HG03060 (cell line): ENCODE measurements around the gene LRRC56.
"Not testable (repeated sequence)": the region's sequence is repeated elsewhere in the genome, so short reads cannot be mapped to it uniquely, and the experiment has no call there.

Experiments
- ATAC-seq: cut with Tn5 transposase; IDR thresholded peaks from one replicate; pipeline ENCODE4 v1.9.1; 2021; ENCODE audit warnings: low read depth, moderate number of reproducible peaks; ENCODE audit not compliant: unreplicated experiment

The LRRC56 gene

GRCh38 chr11:571802-572185 lies 34.5 kb downstream of the LRRC56 start:
- no peak for ATAC-seq

GRCh38 chr11:573146-573759 lies 35.9 kb downstream of the LRRC56 start:
- ATAC-seq: no peak

DNA sequence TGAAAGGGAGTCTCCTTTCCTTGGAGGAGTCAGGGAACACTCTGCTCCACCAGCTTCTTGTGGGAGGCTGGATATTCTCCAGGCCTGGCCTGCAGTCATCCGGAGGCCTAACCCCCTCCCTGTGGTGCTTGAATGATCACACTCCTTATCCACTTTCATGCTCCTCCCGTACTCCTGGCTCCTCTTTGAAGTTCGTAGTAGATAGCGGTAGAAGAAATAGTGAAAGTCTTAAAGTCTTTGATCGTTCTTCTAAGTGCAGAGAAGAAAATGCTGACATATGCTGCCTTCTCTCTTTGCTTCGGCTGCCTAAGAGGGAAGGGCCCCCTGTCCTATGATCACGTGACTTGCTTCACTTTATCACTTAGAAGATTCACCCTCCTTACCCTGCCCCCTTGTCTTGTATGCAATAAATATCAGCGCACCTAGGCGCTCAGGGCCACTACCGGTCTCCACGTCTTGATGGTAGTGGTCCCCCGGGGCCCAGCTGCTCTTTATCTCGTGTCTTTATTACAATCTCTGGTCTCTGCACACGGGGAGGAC lies 36.8 kb downstream of the LRRC56 start:
- not testable (repeated sequence) for ATAC-seq

DNA sequence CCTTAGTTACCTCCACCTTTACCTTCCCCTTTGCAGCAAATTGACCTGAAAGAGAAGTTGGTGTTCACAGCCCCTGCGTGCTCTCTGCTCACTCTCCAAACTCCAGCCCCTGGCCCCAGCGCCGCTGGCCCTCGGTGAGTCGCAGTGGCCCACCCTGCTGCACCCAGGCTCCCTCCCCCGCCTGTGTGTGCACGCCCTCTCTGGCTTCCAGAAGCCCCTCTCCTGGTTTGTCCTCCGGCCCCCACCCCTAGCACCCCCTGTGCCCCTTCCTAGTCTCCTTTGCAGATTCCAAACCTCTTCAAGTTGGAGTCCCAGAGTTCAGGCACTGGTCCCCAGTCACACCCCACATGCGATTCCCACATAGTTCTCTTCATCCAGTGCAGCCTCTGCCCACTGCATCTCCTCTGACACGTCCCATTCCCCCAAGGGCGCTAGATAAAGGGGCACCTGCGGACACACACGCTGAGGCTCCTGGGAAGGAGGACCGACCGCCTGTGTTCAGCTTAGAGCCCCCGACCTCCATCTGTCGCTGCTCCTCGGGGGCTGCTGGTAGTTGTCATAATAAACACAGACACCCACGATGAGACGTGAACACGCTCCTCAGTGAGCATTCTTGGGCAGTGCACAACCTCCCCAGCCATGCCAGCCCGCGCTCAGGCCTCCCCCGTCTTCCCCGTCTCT lies 37.4 kb downstream of the LRRC56 start:
- ATAC-seq: no peak

GRCh38 chr11:575313-575995 lies 38.1 kb downstream of the LRRC56 start:
- no peak for ATAC-seq

DNA sequence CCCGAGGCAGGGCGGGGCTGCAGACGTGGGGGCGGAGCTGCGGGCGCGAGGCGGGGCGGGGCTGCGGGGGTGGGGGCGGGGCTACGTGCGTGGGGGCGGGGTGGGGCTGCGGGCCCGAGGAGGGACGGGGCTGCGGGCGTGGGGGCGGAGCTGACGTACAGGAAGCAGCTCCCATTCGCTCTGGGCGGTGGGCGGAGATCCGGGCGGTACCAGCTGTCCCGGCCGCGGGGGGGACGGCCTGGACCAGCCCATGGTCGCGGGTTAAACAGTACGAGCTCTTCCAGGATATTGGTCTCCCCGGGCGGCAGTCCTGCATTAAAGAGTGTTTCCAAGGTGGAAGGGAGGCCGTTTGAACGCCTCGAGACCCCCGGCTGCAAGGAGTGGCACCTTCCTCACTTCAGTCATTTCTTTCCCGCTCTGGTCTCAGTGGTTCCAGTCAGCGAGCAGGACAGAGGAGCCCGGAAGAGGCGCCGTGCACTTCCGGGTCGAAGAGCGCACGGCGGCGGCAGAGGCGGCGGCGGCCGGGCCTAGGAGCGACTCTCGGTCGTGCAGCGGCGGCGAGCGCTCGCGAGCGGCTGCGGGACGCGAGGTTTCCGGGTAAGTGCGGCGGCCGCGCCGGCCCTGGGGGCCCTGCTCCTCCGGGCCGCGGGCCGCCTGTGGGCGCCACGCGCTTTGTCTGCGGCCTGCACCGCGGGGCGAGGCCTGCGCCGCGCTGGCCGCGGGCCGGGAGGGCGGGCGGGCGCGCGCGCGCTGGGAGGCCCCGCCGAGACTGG lies 38.9 kb downstream of the LRRC56 start, which contains the start of gene PHRF1:
TSS of gene PHRF1 (plus strand) at position 475 of the 773 bp plus-strand sequence. CDS start 5,043 bp downstream, outside the sequence.
- peak; percentile 59 for ATAC-seq

DNA sequence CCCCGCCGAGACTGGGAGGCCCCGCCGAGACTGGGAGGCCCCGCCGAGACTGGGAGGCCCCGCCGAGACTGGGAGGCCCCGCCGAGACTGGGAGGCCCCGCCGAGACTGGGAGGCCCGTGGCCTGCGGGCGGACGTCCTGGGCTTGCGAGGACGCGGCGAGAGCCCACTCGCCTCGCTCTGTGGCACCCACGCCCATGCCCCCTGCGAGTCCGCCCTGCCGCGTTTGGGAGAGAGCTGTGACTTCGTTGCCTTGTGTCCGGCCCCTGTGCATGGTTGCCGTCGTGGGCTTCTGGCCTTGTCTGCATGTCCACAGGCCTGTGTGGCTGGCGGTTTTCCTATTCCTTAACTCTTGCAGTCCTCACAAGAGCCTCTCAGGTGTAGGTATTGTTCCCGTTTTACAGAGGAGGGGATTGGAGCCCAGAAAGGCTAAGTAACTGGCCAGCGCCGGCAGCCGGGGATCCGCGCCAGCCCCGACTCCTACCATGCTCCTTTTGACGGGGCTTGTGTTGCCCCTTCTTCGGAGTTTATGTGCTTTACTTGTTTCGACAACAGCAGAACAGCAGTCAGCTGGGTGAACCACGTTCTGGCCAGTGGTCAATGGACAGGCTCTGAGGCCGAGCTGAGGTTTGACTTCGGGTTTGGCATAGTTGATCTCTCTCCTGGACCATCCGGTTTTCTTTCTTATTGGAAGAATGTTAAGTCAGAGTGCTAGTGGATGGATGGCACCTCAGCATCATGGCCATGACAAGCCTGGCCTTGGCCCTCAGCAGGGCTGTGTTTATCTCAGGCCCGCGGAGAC lies 39.7 kb downstream of the LRRC56 start:
- ATAC-seq: no peak

DNA sequence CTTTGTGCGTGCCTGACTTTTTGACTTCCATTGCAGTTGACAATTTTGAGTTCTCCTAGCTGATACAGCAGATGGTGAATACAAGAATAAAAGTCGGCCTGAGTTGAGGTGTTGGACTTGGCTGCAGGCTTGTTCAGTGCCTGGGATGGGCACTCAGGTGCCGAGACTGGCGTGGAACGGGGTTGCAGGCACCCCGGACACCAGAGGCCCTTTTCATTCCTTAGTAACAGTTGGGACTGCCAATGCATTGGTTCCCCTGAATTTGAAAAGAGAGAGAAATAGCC lies 40.2 kb downstream of the LRRC56 start:
- no peak for ATAC-seq

GRCh38 chr11:578276-579035 lies 41.1 kb downstream of the LRRC56 start:
- ATAC-seq: no peak

- no peak for ATAC-seq
These were observed 42.7 kb downstream of the LRRC56 start for GRCh38 chr11:579830-580601.

GRCh38 chr11:581342-581741 lies 44.0 kb downstream of the LRRC56 start:
- ATAC-seq: no peak

DNA sequence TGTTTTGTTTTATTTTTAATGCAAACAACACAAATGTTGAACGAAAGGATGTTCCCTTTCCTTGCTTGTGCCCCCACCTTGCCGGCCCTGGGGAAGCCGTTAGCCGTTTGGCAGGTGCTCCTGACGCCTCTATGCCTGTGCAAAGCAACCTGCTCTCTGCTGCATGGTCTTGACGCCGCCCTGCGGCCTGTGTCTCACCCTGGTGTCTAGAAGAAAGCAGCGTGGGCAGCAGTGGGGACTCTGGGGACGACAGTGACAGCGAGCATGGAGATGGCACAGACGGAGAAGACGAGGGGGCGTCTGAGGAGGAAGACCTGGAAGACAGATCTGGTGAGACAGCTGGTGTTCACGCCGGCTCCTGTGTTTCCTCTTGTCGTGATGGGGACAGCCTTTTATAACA lies 44.4 kb downstream of the LRRC56 start:
- no peak for ATAC-seq

GRCh38 chr11:584287-584686 lies 47.0 kb downstream of the LRRC56 start:
- no peak for ATAC-seq

DNA sequence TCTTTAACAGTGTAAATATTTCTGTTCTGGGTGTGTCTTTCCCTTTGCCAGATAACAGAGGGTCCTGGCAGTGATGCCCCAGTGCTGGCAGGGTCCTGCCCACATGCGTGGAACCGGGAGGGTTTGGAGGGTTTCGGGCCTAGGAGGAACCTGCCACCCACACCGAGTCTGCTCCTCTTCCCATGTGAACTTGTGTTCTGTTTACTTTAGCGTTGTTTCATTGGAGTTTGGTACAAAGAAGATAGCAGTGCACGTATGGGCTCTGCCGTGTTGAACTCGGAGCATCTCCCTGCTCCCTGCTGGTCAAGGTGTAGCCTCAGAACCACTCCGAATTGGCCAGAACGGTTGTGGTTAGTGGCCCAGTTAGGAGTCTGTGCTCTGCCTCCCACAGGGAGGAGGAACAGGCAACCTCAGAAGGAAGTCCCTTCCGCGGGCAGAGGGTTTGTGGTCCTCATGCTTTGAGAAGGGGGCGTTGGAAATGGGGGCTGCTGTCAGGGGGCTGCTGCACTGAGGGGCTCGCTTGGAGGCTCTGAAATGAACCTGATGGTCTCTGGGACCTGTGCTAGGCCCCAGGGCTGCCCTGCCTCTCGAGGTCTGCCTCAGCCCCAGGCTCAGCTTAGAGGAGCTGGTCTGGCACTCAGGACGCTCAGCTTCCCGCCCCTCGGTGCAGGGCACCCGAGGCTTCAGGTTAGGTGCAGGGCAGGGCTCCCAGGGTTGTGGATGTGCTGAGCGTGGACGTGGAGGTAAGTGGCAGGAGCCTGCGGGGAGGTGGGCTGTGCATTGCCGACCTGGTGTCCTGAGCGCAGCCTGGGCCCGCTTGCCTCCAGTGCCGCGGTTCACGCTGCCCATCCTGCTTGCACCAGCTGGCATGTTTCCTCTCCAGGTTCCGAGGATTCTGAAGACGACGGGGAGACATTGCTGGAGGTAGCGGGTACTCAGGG lies 49.3 kb downstream of the LRRC56 start:
- ATAC-seq: no peak

GRCh38 chr11:587546-587945 lies 50.2 kb downstream of the LRRC56 start:
- no peak for ATAC-seq

DNA sequence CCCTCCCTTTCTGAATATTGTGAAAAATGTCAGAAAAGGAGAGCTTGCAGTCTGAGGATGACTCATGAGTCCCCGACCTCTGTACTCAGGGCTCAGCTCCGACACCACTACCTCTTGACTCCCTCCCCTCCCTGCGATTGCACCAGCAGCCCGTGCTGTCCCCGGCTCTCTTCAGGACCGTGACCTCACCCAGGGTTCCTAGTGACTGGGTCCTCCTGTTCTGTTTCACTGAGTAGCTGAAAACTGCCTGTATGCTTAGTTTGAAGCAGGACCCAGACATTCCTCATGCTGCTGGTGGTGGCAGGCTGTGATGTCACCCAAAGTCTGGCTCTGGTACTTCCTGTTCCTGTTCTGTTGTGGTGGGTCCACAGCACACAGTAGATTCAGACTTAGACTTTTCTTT lies 50.7 kb downstream of the LRRC56 start:
- ATAC-seq: no peak

GRCh38 chr11:589798-590197 lies 52.5 kb downstream of the LRRC56 start:
- no peak for ATAC-seq

GRCh38 chr11:590997-591396 lies 53.7 kb downstream of the LRRC56 start:
- ATAC-seq: no peak
